Measurements from ENCODE around the gene LCK.
A peak's percentile ranks its signal among the peaks of the same experiment; 100 is the strongest.

LCK gene

DNA sequence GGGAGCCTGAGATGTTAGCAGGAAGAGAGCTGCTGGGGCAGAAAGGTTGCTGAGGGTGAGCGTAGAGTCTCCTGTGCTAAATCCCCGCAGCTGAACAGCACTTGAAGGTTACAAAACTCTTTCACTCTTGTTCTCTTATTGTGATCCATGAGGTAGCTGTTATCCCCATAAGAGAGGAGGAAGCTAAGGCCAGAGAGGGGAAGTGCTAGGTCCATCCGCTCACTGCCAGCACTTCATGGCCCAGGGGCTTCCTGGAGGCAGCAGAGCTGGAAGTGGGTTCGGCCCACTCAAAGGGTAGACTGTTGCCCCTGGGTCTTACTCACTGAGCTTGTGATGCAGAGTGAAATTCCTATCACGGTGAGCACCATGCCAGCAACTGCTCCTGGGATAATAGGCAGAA is 34.5 kb upstream of the LCK start:
- Histone ChIP-seq H3K9me3 (ENCODE audit: low read length) (no peaks in the 10 kb centered on the region), H3K4me1 (ENCODE audit: insufficient read depth, low read length, severe bottlenecking) (peaks cover 15% of the 10 kb centered on the region), H3K4me3 (ENCODE audit: low read depth, low read length, poor library complexity, severe bottlenecking) (no peak overlapping the region), H3K27me3 (ENCODE audit: insufficient read depth, low read length) (no peaks in the 10 kb centered on the region), H3K9ac (ENCODE audit: low read length) (no peak overlapping the region), H3K36me3 (ENCODE audit: insufficient read depth, low read length) (peaks cover 20% of the 10 kb centered on the region; the same call in 1 of the 2 replicates), H3K27ac (ENCODE audit: low read depth, low read length, poor library complexity, severe bottlenecking) (no peak overlapping the region), H3K79me2 (ENCODE audit: insufficient read depth, low read length) (no peaks in the 10 kb centered on the region), H3K4me2 (ENCODE audit: low read length) (no peak overlapping the region), H3F3A (ENCODE audit: insufficient read depth, low read length) (no peaks in the 10 kb centered on the region), H2AFZ (ENCODE audit: low read length) (no peak overlapping the region), H4K20me1 (ENCODE audit: insufficient read depth, low read length) (no peaks in the 10 kb centered on the region), H3K9me2 (ENCODE audit: low read depth, low read length) (no peaks in the 10 kb centered on the region)
- TF ChIP-seq, protein P1, sequence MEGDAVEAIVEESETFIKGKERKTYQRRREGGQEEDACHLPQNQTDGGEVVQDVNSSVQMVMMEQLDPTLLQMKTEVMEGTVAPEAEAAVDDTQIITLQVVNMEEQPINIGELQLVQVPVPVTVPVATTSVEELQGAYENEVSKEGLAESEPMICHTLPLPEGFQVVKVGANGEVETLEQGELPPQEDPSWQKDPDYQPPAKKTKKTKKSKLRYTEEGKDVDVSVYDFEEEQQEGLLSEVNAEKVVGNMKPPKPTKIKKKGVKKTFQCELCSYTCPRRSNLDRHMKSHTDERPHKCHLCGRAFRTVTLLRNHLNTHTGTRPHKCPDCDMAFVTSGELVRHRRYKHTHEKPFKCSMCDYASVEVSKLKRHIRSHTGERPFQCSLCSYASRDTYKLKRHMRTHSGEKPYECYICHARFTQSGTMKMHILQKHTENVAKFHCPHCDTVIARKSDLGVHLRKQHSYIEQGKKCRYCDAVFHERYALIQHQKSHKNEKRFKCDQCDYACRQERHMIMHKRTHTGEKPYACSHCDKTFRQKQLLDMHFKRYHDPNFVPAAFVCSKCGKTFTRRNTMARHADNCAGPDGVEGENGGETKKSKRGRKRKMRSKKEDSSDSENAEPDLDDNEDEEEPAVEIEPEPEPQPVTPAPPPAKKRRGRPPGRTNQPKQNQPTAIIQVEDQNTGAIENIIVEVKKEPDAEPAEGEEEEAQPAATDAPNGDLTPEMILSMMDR (IDR thresholded peaks at IDR 0.05; ENCODE audit: low read length): no peak
- TF ChIP-seq EZH2 (IDR thresholded peaks at IDR 0.05; ENCODE audit: borderline replicate concordance, low read length): no peak

DNA sequence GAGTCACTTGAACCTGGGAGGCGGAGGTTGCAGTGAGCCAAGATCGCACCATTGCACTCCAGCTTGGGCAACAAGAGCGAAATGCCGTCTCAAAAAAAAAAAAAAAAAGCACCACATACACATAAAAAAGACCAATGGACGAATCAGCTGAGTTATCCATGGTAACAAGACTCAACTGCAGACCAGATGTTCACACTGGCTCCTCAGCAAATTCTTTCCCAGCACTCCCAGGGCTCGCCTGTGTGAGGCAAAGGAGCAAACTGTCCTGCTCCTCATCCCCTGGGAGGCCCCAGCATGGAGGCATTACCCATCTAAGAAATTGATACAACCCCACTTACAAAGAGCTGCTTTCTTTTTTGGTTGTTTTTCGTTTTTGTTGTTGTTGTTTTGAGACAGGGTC is 32.0 kb upstream of the LCK start:
- Histone ChIP-seq H4K20me1 (ENCODE audit: insufficient read depth, low read length) (no peaks in the 10 kb centered on the region), H3K79me2 (ENCODE audit: insufficient read depth, low read length) (peaks cover 15% of the 10 kb centered on the region), H2AFZ (ENCODE audit: low read length) (no peak overlapping the region), H3K4me2 (ENCODE audit: low read length) (no peak overlapping the region), H3K4me1 (ENCODE audit: insufficient read depth, low read length, severe bottlenecking) (peaks cover 30% of the 10 kb centered on the region), H3K27me3 (ENCODE audit: insufficient read depth, low read length) (no peaks in the 10 kb centered on the region), H3K9ac (ENCODE audit: low read length) (no peak overlapping the region), H3K4me3 (ENCODE audit: low read depth, low read length, poor library complexity, severe bottlenecking) (no peak overlapping the region), H3K27ac (ENCODE audit: low read depth, low read length, poor library complexity, severe bottlenecking) (no peak overlapping the region), H3K36me3 (ENCODE audit: insufficient read depth, low read length) (peaks cover 26% of the 10 kb centered on the region; the same call in 1 of the 2 replicates), H3F3A (ENCODE audit: insufficient read depth, low read length) (no peaks in the 10 kb centered on the region), H3K9me2 (ENCODE audit: low read depth, low read length) (no peaks in the 10 kb centered on the region), H3K9me3 (ENCODE audit: low read length) (no peaks in the 10 kb centered on the region)
- TF ChIP-seq, protein P1 (IDR thresholded peaks at IDR 0.05; ENCODE audit: low read length): no peak
- TF ChIP-seq EZH2 (IDR thresholded peaks at IDR 0.05; ENCODE audit: borderline replicate concordance, low read length): no peak

DNA sequence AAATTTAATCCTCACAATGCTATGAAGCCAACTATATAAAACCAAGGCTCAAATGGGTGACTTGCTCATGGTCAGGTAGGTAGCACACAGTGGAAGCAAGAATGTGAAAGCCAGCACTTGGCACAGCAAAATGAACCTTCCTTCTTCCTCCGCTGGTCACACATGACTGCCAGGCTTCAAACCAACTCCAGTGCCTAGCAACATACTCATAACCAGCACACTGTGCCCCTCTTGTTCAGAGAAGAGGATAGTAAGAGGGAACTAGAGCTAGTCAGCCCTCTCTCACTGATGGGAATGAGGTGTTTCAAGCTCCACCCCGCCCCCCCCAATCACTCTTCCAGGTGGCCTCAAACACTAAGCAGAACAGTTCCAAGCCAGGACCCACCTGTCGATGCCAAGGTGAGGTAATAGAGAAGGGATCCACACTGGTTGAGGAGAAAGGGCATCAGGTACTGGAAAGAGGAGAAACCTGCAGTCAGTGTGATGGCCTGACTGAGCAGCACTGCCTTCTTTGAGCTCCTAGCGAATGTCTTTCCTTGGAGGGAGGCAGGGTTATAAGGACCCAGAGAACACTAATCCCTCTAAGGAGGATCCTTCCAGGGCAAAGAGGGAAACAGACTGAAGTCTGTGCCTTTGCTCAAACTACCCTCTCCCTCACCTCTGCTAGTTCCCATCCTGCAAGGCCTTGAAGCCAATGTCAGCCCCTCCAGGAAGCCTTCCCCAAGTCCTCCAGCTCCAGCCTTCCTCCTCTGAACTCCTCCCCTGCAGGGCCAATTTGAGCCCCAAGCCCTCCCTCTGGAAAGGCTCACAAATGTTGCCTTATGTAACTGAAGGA is 30.1 kb upstream of the LCK start:
- peak overlapping the region; percentile 84; the same call in 1 of the 2 replicates for H3K9ac ChIP-seq (ENCODE audit: low read length)
- H3K36me3 ChIP-seq (ENCODE audit: insufficient read depth, low read length): peaks cover 33% of the 10 kb centered on the region
- no peaks in the 10 kb centered on the region for H3K9me2 ChIP-seq (ENCODE audit: low read depth, low read length)
- no peaks in the 10 kb centered on the region for H3K27me3 ChIP-seq (ENCODE audit: insufficient read depth, low read length)
- peaks cover 31% of the 10 kb centered on the region for H3K4me1 ChIP-seq (ENCODE audit: insufficient read depth, low read length, severe bottlenecking)
- H3K27ac ChIP-seq (ENCODE audit: low read depth, low read length, poor library complexity, severe bottlenecking): peak overlapping the region; percentile 73
- peak overlapping the region; percentile 62 for H3K4me2 ChIP-seq (ENCODE audit: low read length)
- H3F3A ChIP-seq (ENCODE audit: insufficient read depth, low read length): no peaks in the 10 kb centered on the region
- H4K20me1 ChIP-seq (ENCODE audit: insufficient read depth, low read length): no peaks in the 10 kb centered on the region
- peaks cover 15% of the 10 kb centered on the region for H3K79me2 ChIP-seq (ENCODE audit: insufficient read depth, low read length)
- peak overlapping the region; percentile 84 for H3K4me3 ChIP-seq (ENCODE audit: low read depth, low read length, poor library complexity, severe bottlenecking)
- H3K9me3 ChIP-seq (ENCODE audit: low read length): no peaks in the 10 kb centered on the region
- H2AFZ ChIP-seq (ENCODE audit: low read length): no peak overlapping the region
- TF ChIP-seq EZH2 (IDR thresholded peaks at IDR 0.05; ENCODE audit: borderline replicate concordance, low read length): no peak
- TF ChIP-seq, protein P1 (IDR thresholded peaks at IDR 0.05; ENCODE audit: low read length): no peak

Data from OCI-LY1 (cell line).